Calu3 (cell line): ENCODE data around the gene DMD. TPM values are rescaled to one million over a fixed set of nuclear protein-coding genes. Genes with fewer than 3 reads are reported as not detected.
"Not testable (repeated sequence)": the region's sequence is repeated elsewhere in the genome, so short reads cannot be mapped to it uniquely, and the experiment has no call there.

Experiments
- BruUV-seq: library from RNA; stranded (reverse); fragments of 400-500 nt; replicated peaks from 2 replicates; lab custom pipeline; 2021; lab: Mats Ljungman, UMichigan
- CTCF ChIA-PET: fragments of 300-600 bp; sonication (Branson Sonifier 250); formaldehyde crosslinking; loops from one replicate; lab custom pipeline; 2022; ENCODE audit warnings: antibody characterized with exemption; lab: Charles Lee
- DNase-seq: peaks from one replicate; pipeline ENCODE4 v3.0.0; 2022
- H3K27ac Mint-ChIP-seq: one replicate; pipeline ENCODE4 v1.8.0; 2022; ENCODE audit warnings: mixed read lengths; ENCODE audit not compliant: unreplicated experiment
- H3K27me3 Mint-ChIP-seq: one replicate; pipeline ENCODE4 v1.8.0; 2022; ENCODE audit warnings: mixed read lengths; ENCODE audit not compliant: unreplicated experiment
- H3K36me3 Mint-ChIP-seq: one replicate; pipeline ENCODE4 v1.8.0; 2022; ENCODE audit warnings: mild to moderate bottlenecking, moderate library complexity, mixed read lengths; ENCODE audit not compliant: insufficient read depth, unreplicated experiment
- H3K4me1 Mint-ChIP-seq: one replicate; pipeline ENCODE4 v1.8.0; 2022; ENCODE audit warnings: mild to moderate bottlenecking, low read depth, mixed read lengths; ENCODE audit not compliant: unreplicated experiment
- H3K4me3 Mint-ChIP-seq: one replicate; pipeline ENCODE4 v1.8.0; 2022; ENCODE audit warnings: mild to moderate bottlenecking, low read depth, moderate library complexity, mixed read lengths; ENCODE audit not compliant: unreplicated experiment
- H3K9me3 Mint-ChIP-seq: one replicate; pipeline ENCODE4 v1.8.0; 2022; ENCODE audit warnings: low read depth, mixed read lengths; ENCODE audit not compliant: unreplicated experiment
- CTCF ChIP-seq: fragments of 200-600 bp; IDR thresholded peaks from one replicate; pipeline ENCODE4 v1.8.0; 2022; ENCODE audit warnings: antibody characterized with exemption; ENCODE audit not compliant: unreplicated experiment
- intact Hi-C: fragments of 100-400 bp; cut with micrococcal nuclease; formaldehyde crosslinking; loops from one replicate; pipeline ENCODE4 v1.10.0; 2022; ENCODE audit not compliant: unreplicated experiment
- total RNA-seq: library from RNA; stranded (reverse); gene quantifications from 2 replicates; pipeline ENCODE4 v1.2.3, GENCODE V29; 2022

Gene DMD
- total RNA-seq, 1 experiment from 2014 or later: 11.6 TPM

- CTCF ChIA-PET: no interaction called here
These were observed 1623.0 kb downstream of the DMD start for GRCh38 chrX:31588355-31588754.

GRCh38 chrX:31583892-31584291, 1627.5 kb downstream of the DMD start:
- CTCF ChIA-PET, intact Hi-C loops, H3K27ac Mint-ChIP-seq, H3K9me3 Mint-ChIP-seq, DNase-seq, H3K4me3 Mint-ChIP-seq, BruUV-seq, H3K27me3 Mint-ChIP-seq, H3K36me3 Mint-ChIP-seq: not testable (repeated sequence)
- H3K4me1 Mint-ChIP-seq: peaks cover 22% of the 10 kb centered on the region

More at GRCh38 chrX:31588355-31588754, 1623.0 kb downstream of the DMD start:
- peaks cover 3% of the 10 kb centered on the region for H3K9me3 Mint-ChIP-seq
- H3K36me3 Mint-ChIP-seq: no peaks in the 10 kb centered on the region
- intact Hi-C loops: no loop called here
- peaks cover 3% of the 10 kb centered on the region for H3K4me1 Mint-ChIP-seq
- TF ChIP-seq CTCF: no peak
- DNase-seq: no peak
- H3K4me3 Mint-ChIP-seq: no peak overlapping the region
- H3K27ac Mint-ChIP-seq: no peak overlapping the region
- H3K27me3 Mint-ChIP-seq: no peaks in the 10 kb centered on the region
- no TSS peak for BruUV-seq

GRCh38 chrX:31580726-31581125, 1630.6 kb downstream of the DMD start:
- H3K36me3 Mint-ChIP-seq: no peaks in the 10 kb centered on the region
- H3K4me1 Mint-ChIP-seq: peaks cover 22% of the 10 kb centered on the region

GRCh38 chrX:31580227-31580626, 1631.1 kb downstream of the DMD start:
- no peak for DNase-seq
- CTCF ChIA-PET: interaction anchor here (0.6 kb wide), 1 partner anchor 508 kb away, joined by 4 read pairs; no protein-coding TSS in a partner anchor
- Mint-ChIP-seq H3K4me1 (peaks cover 22% of the 10 kb centered on the region), H3K36me3 (no peaks in the 10 kb centered on the region), H3K27me3 (no peaks in the 10 kb centered on the region), H3K4me3 (no peak overlapping the region), H3K9me3 (peaks cover 3% of the 10 kb centered on the region), H3K27ac (no peak overlapping the region)
- BruUV-seq: no TSS peak
- intact Hi-C loops: no loop called here
- no peak for TF ChIP-seq CTCF

More at GRCh38 chrX:31580726-31581125, 1630.6 kb downstream of the DMD start:
- no peak for DNase-seq
- TF ChIP-seq CTCF: no peak
- BruUV-seq: no TSS peak
- Mint-ChIP-seq H3K4me3 (no peak overlapping the region), H3K27me3 (no peaks in the 10 kb centered on the region), H3K9me3 (peaks cover 3% of the 10 kb centered on the region), H3K27ac (no peak overlapping the region)
- CTCF ChIA-PET: interaction anchor here (0.6 kb wide), 1 partner anchor 508 kb away, joined by 4 read pairs; no protein-coding TSS in a partner anchor
- intact Hi-C loops: no loop called here

GRCh38 chrX:31572360-31572759, 1639.0 kb downstream of the DMD start:
- Mint-ChIP-seq H3K27me3 (no peaks in the 10 kb centered on the region), H3K9me3 (no peaks in the 10 kb centered on the region), H3K36me3 (no peaks in the 10 kb centered on the region), H3K4me1 (no peaks in the 10 kb centered on the region), H3K4me3 (no peak overlapping the region), H3K27ac (no peak overlapping the region)
- CTCF ChIA-PET: no interaction called here
- DNase-seq: no peak
- intact Hi-C loops: no loop called here
- BruUV-seq: no TSS peak
- no peak for TF ChIP-seq CTCF
